ENCODE data around the gene PMEPA1. TPM values are rescaled to one million over a fixed set of nuclear protein-coding genes. Genes with fewer than 3 reads are reported as not detected.

The PMEPA1 gene
- total and polyA plus RNA-seq, 4 donors: 0.61 to 1.5 (median 1.1) TPM

- TF ChIP-seq EGR1 (IDR thresholded peaks at IDR 0.05; ENCODE audit: low read depth in 2 of 2) (no peak), SP1 (IDR thresholded peaks at IDR 0.05) (no peak), HNF4G (IDR thresholded peaks at IDR 0.05) (no peak), YY1 (IDR thresholded peaks at IDR 0.05) (no peak)
These were observed 26.5 kb downstream of the PMEPA1 start (continued) for GRCh38 chr20:57683287-57683686.

GRCh38 chr20:57682184-57683101, 27.4 kb downstream of the PMEPA1 start:
- H3K27me3 ChIP-seq (ENCODE audit: control insufficient read depth in 4 of 4, insufficient read depth in 4 of 4, low read length in 3 of 4): peaks cover 0 to 3% (median 0%) of the 10 kb centered on the region in 4 donors
- no peak for DNase-seq (ENCODE audit: low spot score)
- H3K4me3 ChIP-seq (ENCODE audit: low read depth in 1 of 3, low read length in 3 of 3): no peak overlapping the region
- no peaks in the 10 kb centered on the region for H3K36me3 ChIP-seq (ENCODE audit: control insufficient read depth in 4 of 4, insufficient read depth in 3 of 4, low read depth in 1 of 4, low read length in 3 of 4)
- H3K9me3 ChIP-seq (ENCODE audit: control insufficient read depth in 4 of 4, low read length in 3 of 4): no peaks in the 10 kb centered on the region
- no peak overlapping the region for H3K27ac ChIP-seq (ENCODE audit: low read depth in 1 of 2, low read length in 2 of 2)
- TF ChIP-seq YY1 (IDR thresholded peaks at IDR 0.05) (no peak), MAX (IDR thresholded peaks at IDR 0.05) (no peak), REST (IDR thresholded peaks at IDR 0.05) (no peak), FOXA2 (IDR thresholded peaks at IDR 0.05) (no peak), SP1 (IDR thresholded peaks at IDR 0.05) (no peak)
- peaks cover 0 to 3% (median 0%) of the 10 kb centered on the region in 4 donors for H3K4me1 ChIP-seq (ENCODE audit: control insufficient read depth in 4 of 4, insufficient read depth in 4 of 4, low read length in 3 of 4)
- WGBS: 82% methylated on average over 28 of the region's 28 CpGs
- no peak overlapping the region for H3K9ac ChIP-seq (ENCODE audit: low read depth in 1 of 2, low read length in 2 of 2)

GRCh38 chr20:57680934-57681914, 28.6 kb downstream of the PMEPA1 start:
- Histone ChIP-seq H3K4me3 (ENCODE audit: low read depth in 1 of 3, low read length in 3 of 3) (no peak overlapping the region), H3K9ac (ENCODE audit: low read depth in 1 of 2, low read length in 2 of 2) (no peak overlapping the region), H3K4me1 (ENCODE audit: control insufficient read depth in 4 of 4, insufficient read depth in 4 of 4, low read length in 3 of 4) (peaks cover 0 to 3% (median 0%) of the 10 kb centered on the region in 4 donors), H3K27me3 (ENCODE audit: control insufficient read depth in 4 of 4, insufficient read depth in 4 of 4, low read length in 3 of 4) (peaks cover 0 to 6% (median 0%) of the 10 kb centered on the region in 4 donors), H3K27ac (ENCODE audit: low read depth in 1 of 2, low read length in 2 of 2) (no peak overlapping the region), H3K36me3 (ENCODE audit: control insufficient read depth in 4 of 4, insufficient read depth in 3 of 4, low read depth in 1 of 4, low read length in 3 of 4) (no peaks in the 10 kb centered on the region), H3K9me3 (ENCODE audit: control insufficient read depth in 4 of 4, low read length in 3 of 4) (no peaks in the 10 kb centered on the region)
- 73% methylated on average over 24 of the region's 24 CpGs for WGBS
- no peak for DNase-seq (ENCODE audit: low spot score)
- TF ChIP-seq TAF1 (conservative IDR thresholded peaks at IDR 0.05) (no peak), SP1 (IDR thresholded peaks at IDR 0.05) (no peak), ATF3 (IDR thresholded peaks at IDR 0.05) (no peak), HNF4G (IDR thresholded peaks at IDR 0.05) (no peak), YY1 (IDR thresholded peaks at IDR 0.05) (no peak), RAD21 (IDR thresholded peaks at IDR 0.05) (no peak), GABPA (IDR thresholded peaks at IDR 0.05 in 1 of 2, conservative IDR thresholded peaks at IDR 0.05 in 1 of 2) (no peak), MAX (IDR thresholded peaks at IDR 0.05) (no peak), CTCF (IDR thresholded peaks at IDR 0.05; ENCODE audit: low read depth, low read length, missing input control) (no peak), NR2F2 (IDR thresholded peaks at IDR 0.05) (no peak)
